Retinal pigment epithelial cell (primary cell): ENCODE data around the gene CDK17.
"Not testable (repeated sequence)": the region's sequence is repeated elsewhere in the genome, so short reads cannot be mapped to it uniquely, and the experiment has no call there.

Experiments used
- DNase-seq: peaks from one replicate; pipeline ENCODE4 v3.0.0-alpha.2; 2010; ENCODE audit warnings: low read depth
- H3K4me3 ChIP-seq: 2 replicates; pipeline ENCODE4 v1.5.1; 2011; ENCODE audit warnings: mild to moderate bottlenecking, low read length, control low read depth, moderate library complexity
- CTCF ChIP-seq: conservative IDR thresholded peaks from 2 replicates; pipeline ENCODE4 v1.5.1; 2011; ENCODE audit warnings: low read depth, low read length, control low read depth, inconsistent platforms

The CDK17 gene

DNA sequence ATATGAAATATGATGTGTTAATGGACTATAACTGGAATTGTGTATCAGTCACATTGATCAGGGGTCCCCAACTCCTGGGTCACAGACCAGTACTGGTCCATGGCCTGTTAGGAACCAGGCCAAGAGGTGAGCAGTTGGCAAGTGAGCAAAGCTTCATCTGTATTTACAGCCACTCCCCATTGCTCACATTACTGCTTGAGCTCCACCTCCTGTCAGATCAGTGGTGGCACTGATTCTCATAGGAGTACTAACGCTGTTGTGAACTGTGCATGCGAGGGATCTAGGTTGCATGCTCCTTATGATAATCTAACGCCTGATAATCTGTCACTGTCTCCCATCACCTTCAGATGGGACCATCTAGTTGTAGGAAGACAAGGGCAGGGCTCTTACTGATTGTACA is 72.3 kb downstream of the CDK17 start:
- TF ChIP-seq CTCF: no peak
- DNase-seq: no peak
- no peak overlapping the region for H3K4me3 ChIP-seq

DNA sequence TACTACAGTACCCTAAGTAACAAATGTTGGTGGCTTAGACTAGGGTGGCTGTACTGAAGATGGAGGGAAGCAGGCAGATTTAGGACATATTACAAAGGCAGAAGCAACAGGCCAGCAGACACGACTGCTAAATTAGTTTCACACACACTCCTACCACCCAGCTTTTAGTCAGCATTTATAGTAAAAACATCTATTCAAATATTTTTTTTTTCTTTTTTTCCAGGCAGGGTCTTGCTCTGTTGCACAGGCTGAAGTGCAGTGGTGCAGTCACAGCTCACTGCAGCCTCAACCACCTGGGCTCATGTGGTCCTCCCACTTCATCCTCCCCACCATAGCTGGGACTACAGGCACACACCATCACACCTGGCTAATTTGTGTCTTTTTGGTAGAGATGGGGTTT is 72.9 kb downstream of the CDK17 start:
- no peak for TF ChIP-seq CTCF
- no peak for DNase-seq
- no peak overlapping the region for H3K4me3 ChIP-seq

- H3K4me3 ChIP-seq: no peak overlapping the region
- no peak for TF ChIP-seq CTCF
- no peak for DNase-seq
These were observed 73.5 kb downstream of the CDK17 start for GRCh38 chr12:96326628-96327227.

DNA sequence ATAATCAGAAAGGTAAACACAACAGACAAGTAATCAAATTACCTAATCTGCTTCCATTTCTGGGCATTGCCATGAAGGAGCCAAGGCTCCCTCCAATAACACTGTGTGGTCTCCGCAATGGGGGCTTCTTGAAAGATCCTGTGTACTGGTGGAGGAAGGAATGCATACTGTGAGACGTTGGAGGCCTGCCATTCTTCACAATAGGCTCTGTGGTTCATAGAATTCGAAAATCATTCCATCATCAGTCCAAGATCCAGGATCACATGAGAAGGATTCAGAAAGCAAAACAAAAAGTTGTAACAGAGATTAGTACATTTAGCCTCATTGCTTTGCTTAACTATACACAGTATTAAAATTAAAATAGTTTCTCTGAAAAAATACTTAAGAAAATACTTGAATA is 76.3 kb downstream of the CDK17 start:
- peak; percentile 75 for DNase-seq
- TF ChIP-seq CTCF: no peak
- no peak overlapping the region for H3K4me3 ChIP-seq

DNA sequence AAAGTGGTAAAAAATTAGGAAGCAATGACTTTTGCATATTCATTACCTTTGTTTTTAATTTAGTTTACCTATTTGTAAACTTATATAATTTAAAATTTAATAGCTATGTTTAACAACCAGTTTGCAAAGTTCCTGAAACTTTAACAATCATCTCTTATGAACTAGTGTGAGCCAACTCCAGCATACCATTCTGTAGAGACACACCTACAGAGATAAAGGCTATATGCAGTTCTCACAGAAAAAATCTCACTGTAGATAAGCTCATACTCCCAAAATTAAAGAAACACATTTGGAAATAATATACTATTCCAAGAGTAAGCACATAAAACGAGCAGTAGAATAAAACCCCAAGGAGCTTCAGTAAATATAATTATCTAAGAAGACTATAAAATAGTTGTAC is 77.5 kb downstream of the CDK17 start:
- no peak overlapping the region for H3K4me3 ChIP-seq
- no peak for TF ChIP-seq CTCF
- no peak for DNase-seq

DNA sequence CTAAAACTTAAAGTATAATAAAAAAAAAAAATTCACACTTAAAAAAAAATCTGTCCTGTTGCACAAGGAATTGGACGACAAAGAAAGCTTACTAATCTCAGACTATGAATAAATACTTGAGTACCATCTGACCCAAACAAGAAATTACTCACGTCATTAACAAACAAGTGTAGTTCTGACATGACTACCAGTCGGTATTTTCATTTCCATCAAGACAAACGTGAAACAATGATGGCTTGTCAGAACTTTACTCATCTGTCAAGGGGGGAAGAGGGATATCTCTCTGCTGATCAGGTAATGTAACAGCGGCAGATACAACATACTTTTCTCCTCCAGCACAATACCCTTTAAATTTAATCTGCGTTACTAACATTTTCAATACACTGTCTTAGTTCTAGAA is 78.3 kb downstream of the CDK17 start:
- TF ChIP-seq CTCF: no peak
- no peak overlapping the region for H3K4me3 ChIP-seq
- DNase-seq: no peak

GRCh38 chr12:96317801-96318200 is 82.4 kb downstream of the CDK17 start:
- not testable (repeated sequence) for DNase-seq, H3K4me3 ChIP-seq

DNA sequence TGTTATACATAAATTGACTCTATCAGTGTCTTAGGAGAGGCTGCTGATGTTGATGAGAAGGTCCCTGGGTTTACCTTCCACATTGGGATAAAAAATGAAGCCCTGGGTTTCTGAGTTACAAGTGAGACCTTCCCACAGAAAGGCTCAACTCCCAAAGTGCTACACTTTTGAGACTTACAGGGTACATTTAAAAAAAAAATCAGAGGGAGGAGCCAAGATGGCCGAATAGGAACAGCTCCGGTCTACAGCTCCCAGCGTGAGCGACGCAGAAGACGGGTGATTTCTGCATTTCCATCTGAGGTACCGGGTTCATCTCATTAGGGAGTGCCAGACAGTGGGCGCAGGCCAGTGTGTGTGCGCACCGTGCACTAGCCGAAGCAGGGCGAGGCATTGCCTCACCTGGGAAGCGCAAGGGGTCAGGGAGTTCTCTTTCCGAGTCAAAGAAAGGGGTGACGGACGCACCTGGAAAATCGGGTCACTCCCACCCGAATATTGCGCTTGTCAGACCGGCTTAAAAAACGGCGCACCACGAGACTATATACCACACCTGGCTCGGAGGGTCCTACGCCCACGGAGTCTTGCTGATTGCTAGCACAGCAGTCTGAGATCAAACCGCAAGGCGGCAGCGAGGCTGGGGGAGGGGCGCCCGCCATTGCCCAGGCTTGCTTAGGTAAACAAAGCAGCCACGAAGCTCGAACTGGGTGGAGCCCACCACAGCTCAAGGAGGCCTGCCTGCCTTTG is 84.3 kb downstream of the CDK17 start:
- H3K4me3 ChIP-seq: peak overlapping the region; percentile 19
- DNase-seq: not testable (repeated sequence)
